ENCODE results near the gene FAM107B. TPM values are rescaled to one million over a fixed set of nuclear protein-coding genes. Genes with fewer than 3 reads are reported as not detected.

The FAM107B gene
- total RNA-seq, 1 experiment from 2014 or later: 24.5 TPM

DNA sequence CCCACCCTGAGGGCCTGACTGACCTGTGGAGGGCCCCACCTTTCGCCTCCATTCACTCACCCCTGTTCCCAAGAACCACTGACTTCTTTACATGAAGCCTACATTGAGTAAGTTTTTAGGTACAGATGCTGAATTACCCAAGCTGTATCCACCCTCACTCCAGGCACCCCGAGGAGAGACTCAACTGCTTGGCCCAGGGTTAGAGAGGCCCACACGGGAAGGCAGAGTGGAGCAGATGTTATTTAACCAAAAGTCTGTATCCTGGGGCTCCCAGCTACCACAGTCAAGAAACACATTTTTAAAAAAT, 230.8 kb downstream of the FAM107B start:
- H2BK120ac ChIP-seq (ENCODE audit: low read depth, low read length, poor library complexity, severe bottlenecking): no peak overlapping the region
- H3K9me3 ChIP-seq (ENCODE audit: control insufficient read depth, low read depth, low read length): no peaks in the 10 kb centered on the region
- H2AK5ac ChIP-seq (ENCODE audit: insufficient read length, low read length): no peak overlapping the region
- no peaks in the 10 kb centered on the region for H3K79me2 ChIP-seq (ENCODE audit: insufficient read depth, low read length)
- Mint-ChIP-seq H3K36me3 (ENCODE audit: insufficient read depth in 1 of 3, low read depth in 3 of 3) (peaks cover 1 to 6% (median 5%) of the 10 kb centered on the region in 3 experiments; a peak in 3 of 7 replicates), H3K27me3 (ENCODE audit: low read depth) (no peaks in the 10 kb centered on the region), H3K4me3 (no peak overlapping the region), H3K27ac (peak overlapping the region in 1 of 3 experiments; percentile 52; a peak in 1 of 7 replicates), H3K9me3 (no peaks in the 10 kb centered on the region), H3K4me1 (peaks cover 25 to 28% of the 10 kb centered on the region in 2 experiments)
- H3K4me2 ChIP-seq (ENCODE audit: insufficient read depth, insufficient read length, low read length): no peak overlapping the region
- H3K27ac ChIP-seq (ENCODE audit: insufficient read length, low read depth, low read length): no peak overlapping the region
- no peak overlapping the region for H3K9ac ChIP-seq (ENCODE audit: extremely low read depth, insufficient read length, low read length)
- H3K18ac ChIP-seq (ENCODE audit: insufficient read length, low read depth, low read length): no peak overlapping the region
- no peak overlapping the region for H2BK15ac ChIP-seq (ENCODE audit: low read depth, low read length)
- no peak overlapping the region for H2BK12ac ChIP-seq (ENCODE audit: insufficient read length, low read depth, low read length)
- H3K79me1 ChIP-seq (ENCODE audit: insufficient read depth, low read depth, low read length, poor library complexity, severe bottlenecking): no peaks in the 10 kb centered on the region
- H2AFZ ChIP-seq (ENCODE audit: low read length): no peak overlapping the region
- no peaks in the 10 kb centered on the region for H3K27me3 ChIP-seq (ENCODE audit: insufficient read depth, low read length)
- H4K8ac ChIP-seq (replicated peaks; ENCODE audit: insufficient read length, low read depth, low read length): no peak overlapping the region
- no peak overlapping the region for H3K14ac ChIP-seq (ENCODE audit: insufficient read depth, low read length)
- H4K20me1 ChIP-seq (ENCODE audit: control insufficient read depth, insufficient read depth, insufficient read length): no peaks in the 10 kb centered on the region
- H4K5ac ChIP-seq (ENCODE audit: insufficient read length, low read depth, low read length): no peak overlapping the region
- no peaks in the 10 kb centered on the region; the same call in 1 of the 2 replicates for H3K4me1 ChIP-seq (ENCODE audit: insufficient read depth, low read length)
- TF ChIP-seq, protein P1, sequence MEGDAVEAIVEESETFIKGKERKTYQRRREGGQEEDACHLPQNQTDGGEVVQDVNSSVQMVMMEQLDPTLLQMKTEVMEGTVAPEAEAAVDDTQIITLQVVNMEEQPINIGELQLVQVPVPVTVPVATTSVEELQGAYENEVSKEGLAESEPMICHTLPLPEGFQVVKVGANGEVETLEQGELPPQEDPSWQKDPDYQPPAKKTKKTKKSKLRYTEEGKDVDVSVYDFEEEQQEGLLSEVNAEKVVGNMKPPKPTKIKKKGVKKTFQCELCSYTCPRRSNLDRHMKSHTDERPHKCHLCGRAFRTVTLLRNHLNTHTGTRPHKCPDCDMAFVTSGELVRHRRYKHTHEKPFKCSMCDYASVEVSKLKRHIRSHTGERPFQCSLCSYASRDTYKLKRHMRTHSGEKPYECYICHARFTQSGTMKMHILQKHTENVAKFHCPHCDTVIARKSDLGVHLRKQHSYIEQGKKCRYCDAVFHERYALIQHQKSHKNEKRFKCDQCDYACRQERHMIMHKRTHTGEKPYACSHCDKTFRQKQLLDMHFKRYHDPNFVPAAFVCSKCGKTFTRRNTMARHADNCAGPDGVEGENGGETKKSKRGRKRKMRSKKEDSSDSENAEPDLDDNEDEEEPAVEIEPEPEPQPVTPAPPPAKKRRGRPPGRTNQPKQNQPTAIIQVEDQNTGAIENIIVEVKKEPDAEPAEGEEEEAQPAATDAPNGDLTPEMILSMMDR (conservative IDR thresholded peaks at IDR 0.05): no peak
- H3K23ac ChIP-seq (ENCODE audit: insufficient read length, low read depth, low read length): no peak overlapping the region
- no peak for DNase-seq
- no peak overlapping the region for H2BK20ac ChIP-seq (ENCODE audit: low read depth, low read length, poor library complexity, severe bottlenecking)
- WGBS (ENCODE audit: extremely low coverage, insufficient read length, low lambda C conversion rate): no CpG with 5 or more reads among the region's 3 CpGs
- H3T11ph ChIP-seq (ENCODE audit: low read length): no peak overlapping the region
- H4K91ac ChIP-seq (ENCODE audit: insufficient read length, low read depth, low read length): no peak overlapping the region
- no peak overlapping the region for H3K56ac ChIP-seq (ENCODE audit: insufficient read length, low read depth, low read length)
- H2BK5ac ChIP-seq (ENCODE audit: insufficient read length, low read length): no peak overlapping the region
- no peak overlapping the region for H3K4ac ChIP-seq (ENCODE audit: low read depth, low read length)
- no peaks in the 10 kb centered on the region for H3K23me2 ChIP-seq (ENCODE audit: insufficient read length, low read depth, low read length, poor library complexity, severe bottlenecking)

All from H9 (cell line).